Transverse colon (tissue), 4 donors: ENCODE results near the gene CPA5. TPM values are rescaled to one million over a fixed set of nuclear protein-coding genes. Genes with fewer than 3 reads are reported as not detected.

ENCODE experiments used
- DNase-seq: peaks from one replicate; pipeline ENCODE4 v3.0.0-alpha.2; 2019
- H3K27ac ChIP-seq, 4 donors: fragments of 200-600 bp; sonication (generic); 2 replicates each; pipeline ENCODE4 v1.5.1; 2016 to 2018; ENCODE audit warnings: inconsistent platforms in 4 of 4
- H3K27me3 ChIP-seq: fragments of 200-600 bp; sonication (generic); 2 replicates; pipeline ENCODE4 v1.5.1; 2017; ENCODE audit warnings: inconsistent platforms
- H3K36me3 ChIP-seq, 4 donors: fragments of 200-600 bp; sonication (generic); 2 replicates each; pipeline ENCODE4 v1.5.1; 2017 to 2019; ENCODE audit warnings: inconsistent platforms in 4 of 4
- H3K4me1 ChIP-seq, 4 donors: fragments of 200-600 bp; sonication (generic); 2 replicates each; pipeline ENCODE4 v1.5.1; 2017 to 2020; ENCODE audit warnings: inconsistent platforms in 4 of 4
- H3K4me3 ChIP-seq, 4 donors: fragments of 200-600 bp; sonication (generic); 1 replicate in 1 of 4; 2 replicates in 3 of 4; pipeline versions ENCODE4 v1.5.1 to v1.6.1; 2017 to 2019; ENCODE audit warnings: inconsistent platforms in 4 of 4
- H3K9me3 ChIP-seq, 2 donors: fragments of 200-600 bp; sonication (generic); 2 replicates each; pipeline ENCODE4 v1.5.1; 2017 to 2019; ENCODE audit warnings: inconsistent platforms in 2 of 2
- CTCF ChIP-seq, 5 experiments: fragments of 200-600 bp in 3 of 5; fragments of 450-650 bp in 2 of 5; sonication (generic) in 3 of 5; IDR thresholded peaks; 1 replicate in 2 of 5; 2 replicates in 3 of 5; pipeline ENCODE4 v1.5.1; 2016 to 2017; ENCODE audit warnings: antibody characterized with exemption in 5 of 5, inconsistent platforms in 3 of 5, mild to moderate bottlenecking in 2 of 5, moderate library complexity in 1 of 5
- EP300 ChIP-seq: sonication (generic); formaldehyde crosslinking; IDR thresholded peaks from one replicate; pipeline ENCODE4 v1.6.1; 2017; ENCODE audit warnings: antibody characterized with exemption, low read depth
- POLR2A ChIP-seq: fragments of 450-650 bp; IDR thresholded peaks from one replicate; pipeline ENCODE4 v1.6.1; 2016; ENCODE audit warnings: antibody characterized with exemption, mild to moderate bottlenecking, moderate library complexity
- POLR2AphosphoS5 ChIP-seq, 3 donors: sonication (generic); formaldehyde crosslinking; IDR thresholded peaks; one replicate each; pipeline ENCODE4 v1.6.1; 2016; ENCODE audit warnings: antibody characterized with exemption in 3 of 3
- WGBS, 2 donors: methylation state at CpG; one replicate each; pipeline ENCODE4 v1.1.5; 2018; ENCODE audit warnings: low coverage in 1 of 2; 5-methylcytosine and 5-hydroxymethylcytosine counted together
- in situ Hi-C, 4 donors: fragments of 200-750 bp; cut with MboI; loops; one replicate each; pipeline versions ENCODE4 v1.15.0 to v1.15.1; 2017; ENCODE audit warnings: low sequenced_read_pairs in 3 of 4, low pct_ligation_motif_present in 1 of 4, low pct_unique_long_range_greater_than_20kb in 1 of 4
- intact Hi-C: fragments of 100-400 bp; cut with DNase I; formaldehyde crosslinking; loops from one replicate; pipeline ENCODE4 v1.15.1; 2023; ENCODE audit warnings: low total_unique reads
- total RNA-seq, 4 donors: library from RNA; depleted of rRNA; stranded (reverse); fragments of >200 nt; gene quantifications; one replicate each; pipeline ENCODE4 v1.1.0, GENCODE V29; 2016

The CPA5 gene
- total RNA-seq, 4 donors from 2014 or later: not detected

GRCh38 chr7:130379019-130379418 lies 34.4 kb downstream of the CPA5 start:
- in situ Hi-C loops (no loop called here), intact Hi-C loops (no loop called here)
- TF ChIP-seq EP300 (no peak), POLR2AphosphoS5 (IDR thresholded peaks at IDR 0.05) (no peak), POLR2A (no peak), CTCF (IDR thresholded peaks at IDR 0.05) (no peak)
- Histone ChIP-seq H3K4me1 (peaks cover 0 to 4% (median 2%) of the 10 kb centered on the region in 4 donors), H3K4me3 (no peak overlapping the region), H3K27ac (no peak overlapping the region), H3K27me3 (no peaks in the 10 kb centered on the region), H3K36me3 (no peaks in the 10 kb centered on the region), H3K9me3 (peaks cover 0 to 4% of the 10 kb centered on the region in 2 donors)
- no peak for DNase-seq
- WGBS, 2 donors: 85 to 88% methylated on average over 3 to 7 of the region's 7 CpGs

DNA sequence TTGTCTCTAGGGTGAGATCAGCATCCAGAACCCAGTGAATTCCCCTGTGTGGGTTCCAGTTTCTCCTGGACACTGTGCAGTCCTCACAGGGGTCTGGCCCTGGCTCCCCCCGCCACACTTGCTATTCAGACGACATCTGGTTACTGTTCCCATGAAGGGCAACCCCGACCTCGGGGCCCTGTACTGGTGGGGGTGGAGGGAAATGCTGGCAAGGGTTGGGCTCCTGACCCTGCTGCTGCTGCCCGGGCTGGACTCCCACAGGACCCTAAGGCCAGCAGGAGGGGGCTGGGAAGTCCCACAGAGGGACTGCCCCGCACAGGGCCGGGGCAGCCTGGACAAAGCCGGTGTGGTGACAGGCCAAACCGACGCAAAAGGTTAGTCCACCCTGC lies 34.9 kb downstream of the CPA5 start:
- DNase-seq: no peak
- no peaks in the 10 kb centered on the region for H3K27me3 ChIP-seq
- peaks cover 0 to 4% of the 10 kb centered on the region in 2 donors for H3K9me3 ChIP-seq
- no peak overlapping the region for H3K4me3 ChIP-seq
- H3K27ac ChIP-seq: no peak overlapping the region
- 85% methylated on average over 8 of the region's 10 CpGs; no CpG with 5 or more reads in 1 of the 2 donors for WGBS, 2 donors
- intact Hi-C loops (no loop called here), in situ Hi-C loops (no loop called here)
- no peaks in the 10 kb centered on the region for H3K36me3 ChIP-seq
- no peaks in the 10 kb centered on the region for H3K4me1 ChIP-seq
- TF ChIP-seq CTCF (IDR thresholded peaks at IDR 0.05) (no peak), POLR2AphosphoS5 (IDR thresholded peaks at IDR 0.05) (no peak), EP300 (no peak), POLR2A (no peak)

- intact Hi-C loops: no loop called here
- Histone ChIP-seq H3K4me3 (no peak within 1 kb of the TSS), H3K27me3 (no peaks in the 10 kb centered on the region), H3K27ac (no peak within 1 kb of the TSS), H3K4me1 (no peaks in the 10 kb centered on the region), H3K36me3 (no peaks in the 10 kb centered on the region), H3K9me3 (peaks cover 0 to 4% of the 10 kb centered on the region in 2 donors)
- in situ Hi-C loops: no loop called here
- TF ChIP-seq EP300: no peak
- TF ChIP-seq POLR2AphosphoS5 (IDR thresholded peaks at IDR 0.05): no peak
- no peak for TF ChIP-seq CTCF (IDR thresholded peaks at IDR 0.05)
- no peak for TF ChIP-seq POLR2A
- 72% methylated on average over 18 of the region's 20 CpGs; no CpG with 5 or more reads in 1 of the 2 donors for WGBS, 2 donors
- no peak for DNase-seq
Measured at GRCh38 chr7:130379921-130380860, 35.6 kb downstream of the CPA5 start, which contains the start of gene CPA1. Gene CPA1, plus strand, starts transcription at chr7:130380494. Its CDS starts 27 bp downstream, at chr7:130380521.

- 82% methylated on average over 2 to 7 of the region's 7 CpGs for WGBS, 2 donors
- no peak overlapping the region for H3K4me3 ChIP-seq
- no peaks in the 10 kb centered on the region for H3K4me1 ChIP-seq
- H3K9me3 ChIP-seq: peaks cover 0 to 4% of the 10 kb centered on the region in 2 donors
- no peaks in the 10 kb centered on the region for H3K27me3 ChIP-seq
- TF ChIP-seq POLR2AphosphoS5 (IDR thresholded peaks at IDR 0.05): no peak
- no peak for TF ChIP-seq POLR2A
- no peak for TF ChIP-seq CTCF (IDR thresholded peaks at IDR 0.05)
- H3K27ac ChIP-seq: no peak overlapping the region
- H3K36me3 ChIP-seq: no peaks in the 10 kb centered on the region
- in situ Hi-C loops: no loop called here
- DNase-seq: no peak
- intact Hi-C loops: no loop called here
Measured at GRCh38 chr7:130380861-130381455, 36.3 kb downstream of the CPA5 start.
